ENCODE results near the gene ASB6. TPM values are rescaled to one million over a fixed set of nuclear protein-coding genes. Genes with fewer than 3 reads are reported as not detected.

The ASB6 gene
- total RNA-seq, 1 experiment from 2014 or later: 17.4 TPM

GRCh38 chr9:129646252-129646651, 4.3 kb upstream of the ASB6 start:
- no peak for DNase-seq
- peaks cover 13% of the 10 kb centered on the region for H3K36me3 Mint-ChIP-seq (ENCODE audit: insufficient read depth, unreplicated experiment)
- H3K27me3 ChIP-seq (replicated peaks; ENCODE audit: control insufficient read depth, insufficient read depth, low read length): no peaks in the 10 kb centered on the region
- no peak for TF ChIP-seq CTCF (IDR thresholded peaks at IDR 0.05; ENCODE audit: insufficient read depth in 1 of 2, low read depth in 1 of 2, low read length in 1 of 2, severe bottlenecking in 1 of 2, unreplicated experiment in 1 of 2)
- no peaks in the 10 kb centered on the region for H3K4me1 ChIP-seq
- no peaks in the 10 kb centered on the region for H3K9me3 ChIP-seq
- ChIA-PET POLR2A (no interaction called here), CTCF (no interaction called here)
- H3K4me3 ChIP-seq (ENCODE audit: low read depth, low read length): no peak overlapping the region
- no peaks in the 10 kb centered on the region for H3K27me3 Mint-ChIP-seq (ENCODE audit: insufficient read depth, unreplicated experiment)
- intact Hi-C loops (cut with micrococcal nuclease; ENCODE audit: unreplicated experiment): no loop called here
- peaks cover under 1% of the 10 kb centered on the region for H3K4me1 Mint-ChIP-seq (ENCODE audit: low read depth, unreplicated experiment)
- no TSS peak for BruUV-seq (replicated peaks)
- no peak overlapping the region for H3K27ac Mint-ChIP-seq (ENCODE audit: unreplicated experiment)
- no peak overlapping the region for H3K4me3 Mint-ChIP-seq (ENCODE audit: unreplicated experiment)
- H3K36me3 ChIP-seq (ENCODE audit: control insufficient read depth, insufficient read depth, low read length): no peaks in the 10 kb centered on the region
- H3K9me3 Mint-ChIP-seq (ENCODE audit: unreplicated experiment): no peaks in the 10 kb centered on the region

GRCh38 chr9:129644902-129645301, 3.0 kb upstream of the ASB6 start:
- Mint-ChIP-seq H3K4me3 (ENCODE audit: unreplicated experiment) (no peak overlapping the region), H3K36me3 (ENCODE audit: insufficient read depth, unreplicated experiment) (peaks cover 22% of the 10 kb centered on the region), H3K9me3 (ENCODE audit: unreplicated experiment) (no peaks in the 10 kb centered on the region), H3K27me3 (ENCODE audit: insufficient read depth, unreplicated experiment) (no peaks in the 10 kb centered on the region), H3K4me1 (ENCODE audit: low read depth, unreplicated experiment) (peaks cover 6% of the 10 kb centered on the region), H3K27ac (ENCODE audit: unreplicated experiment) (no peak overlapping the region)
- BruUV-seq (replicated peaks): no TSS peak
- H3K36me3 ChIP-seq (ENCODE audit: control insufficient read depth, insufficient read depth, low read length): no peaks in the 10 kb centered on the region
- ChIA-PET POLR2A (no interaction called here), CTCF (no interaction called here)
- H3K27me3 ChIP-seq (replicated peaks; ENCODE audit: control insufficient read depth, insufficient read depth, low read length): no peaks in the 10 kb centered on the region
- intact Hi-C loops (cut with micrococcal nuclease; ENCODE audit: unreplicated experiment): no loop called here
- no peak overlapping the region for H3K4me3 ChIP-seq (ENCODE audit: low read depth, low read length)
- no peak for TF ChIP-seq CTCF (IDR thresholded peaks at IDR 0.05; ENCODE audit: insufficient read depth in 1 of 2, low read depth in 1 of 2, low read length in 1 of 2, severe bottlenecking in 1 of 2, unreplicated experiment in 1 of 2)
- H3K4me1 ChIP-seq: peaks cover 3% of the 10 kb centered on the region; the same call in 1 of the 2 replicates
- no peaks in the 10 kb centered on the region for H3K9me3 ChIP-seq
- DNase-seq: no peak

GRCh38 chr9:129644365-129644764, 2.4 kb upstream of the ASB6 start:
- Mint-ChIP-seq H3K4me3 (ENCODE audit: unreplicated experiment) (no peak overlapping the region), H3K36me3 (ENCODE audit: insufficient read depth, unreplicated experiment) (peaks cover 27% of the 10 kb centered on the region), H3K27ac (ENCODE audit: unreplicated experiment) (no peak overlapping the region), H3K9me3 (ENCODE audit: unreplicated experiment) (no peaks in the 10 kb centered on the region), H3K27me3 (ENCODE audit: insufficient read depth, unreplicated experiment) (no peaks in the 10 kb centered on the region), H3K4me1 (ENCODE audit: low read depth, unreplicated experiment) (peaks cover 6% of the 10 kb centered on the region)
- Histone ChIP-seq H3K27me3 (replicated peaks; ENCODE audit: control insufficient read depth, insufficient read depth, low read length) (no peaks in the 10 kb centered on the region), H3K36me3 (ENCODE audit: control insufficient read depth, insufficient read depth, low read length) (no peaks in the 10 kb centered on the region), H3K4me1 (peaks cover 3% of the 10 kb centered on the region; the same call in 1 of the 2 replicates), H3K4me3 (ENCODE audit: low read depth, low read length) (no peak overlapping the region), H3K9me3 (no peaks in the 10 kb centered on the region)
- intact Hi-C loops (cut with micrococcal nuclease; ENCODE audit: unreplicated experiment): no loop called here
- CTCF ChIA-PET: interaction anchor here (0.5 kb wide), 1 partner anchor 19 kb away, joined by 5 read pairs; no protein-coding TSS in a partner anchor
- no peak for TF ChIP-seq CTCF (IDR thresholded peaks at IDR 0.05; ENCODE audit: insufficient read depth in 1 of 2, low read depth in 1 of 2, low read length in 1 of 2, severe bottlenecking in 1 of 2, unreplicated experiment in 1 of 2)
- no TSS peak for BruUV-seq (replicated peaks)
- POLR2A ChIA-PET: no interaction called here
- DNase-seq: no peak

All from Caco-2 (cell line).